ENCODE data around the gene PLA2G6. TPM values are rescaled to one million over a fixed set of nuclear protein-coding genes. Genes with fewer than 3 reads are reported as not detected.

Gene PLA2G6
- total RNA-seq, 3 donors from 2014 or later, result 41.1 to 68.1 (median 59.3) TPM

GRCh38 chr22:38196791-38197419 is 15.3 kb upstream of the PLA2G6 start:
- intact Hi-C loops (cut with DNase I; ENCODE audit: low total_unique reads), result no loop called here
- Histone ChIP-seq H3K27ac (no peak overlapping the region), H3K4me1 (no peaks in the 10 kb centered on the region), H3K9me3 (no peaks in the 10 kb centered on the region), H3K4me3 (no peak overlapping the region), H3K27me3 (no peaks in the 10 kb centered on the region), H3K36me3 (no peaks in the 10 kb centered on the region)
- TF ChIP-seq POLR2AphosphoS5 (IDR thresholded peaks at IDR 0.05) (no peak), POLR2A (IDR thresholded peaks at IDR 0.05) (no peak), CTCF (IDR thresholded peaks at IDR 0.05) (no peak)
- no peak for DNase-seq (ENCODE audit: low spot score in 2 of 2)

- DNase-seq (ENCODE audit: low spot score in 2 of 2), result no peak
- no peak overlapping the region for H3K4me3 ChIP-seq
- H3K27me3 ChIP-seq, result no peaks in the 10 kb centered on the region
- no peak overlapping the region for H3K27ac ChIP-seq
- no peaks in the 10 kb centered on the region for H3K4me1 ChIP-seq
- H3K36me3 ChIP-seq, result no peaks in the 10 kb centered on the region
- no peak for TF ChIP-seq CTCF (IDR thresholded peaks at IDR 0.05)
- intact Hi-C loops (cut with DNase I; ENCODE audit: low total_unique reads), result no loop called here
- no peaks in the 10 kb centered on the region for H3K9me3 ChIP-seq
These were observed 11.9 kb upstream of the PLA2G6 start for GRCh38 chr22:38193580-38193979.

- Histone ChIP-seq H3K4me3 (no peak overlapping the region), H3K9me3 (no peaks in the 10 kb centered on the region), H3K27ac (no peak overlapping the region), H3K27me3 (no peaks in the 10 kb centered on the region), H3K4me1 (no peaks in the 10 kb centered on the region), H3K36me3 (no peaks in the 10 kb centered on the region)
- intact Hi-C loops (cut with DNase I; ENCODE audit: low total_unique reads), result no loop called here
- TF ChIP-seq CTCF (IDR thresholded peaks at IDR 0.05) (no peak), POLR2A (IDR thresholded peaks at IDR 0.05) (no peak), POLR2AphosphoS5 (IDR thresholded peaks at IDR 0.05) (no peak)
- no peak for DNase-seq (ENCODE audit: low spot score in 2 of 2)
These were observed 10.8 kb upstream of the PLA2G6 start for GRCh38 chr22:38192475-38192863.

GRCh38 chr22:38191731-38192474 is 10.3 kb upstream of the PLA2G6 start:
- Histone ChIP-seq H3K27ac (no peak overlapping the region), H3K4me1 (peaks cover 0 to 2% of the 10 kb centered on the region in 2 donors), H3K9me3 (no peaks in the 10 kb centered on the region), H3K27me3 (no peaks in the 10 kb centered on the region), H3K4me3 (no peak overlapping the region), H3K36me3 (no peaks in the 10 kb centered on the region)
- TF ChIP-seq CTCF (IDR thresholded peaks at IDR 0.05) (no peak), POLR2A (IDR thresholded peaks at IDR 0.05) (no peak), POLR2AphosphoS5 (IDR thresholded peaks at IDR 0.05) (no peak)
- intact Hi-C loops (cut with DNase I; ENCODE audit: low total_unique reads), result no loop called here
- DNase-seq (ENCODE audit: low spot score in 2 of 2), result no peak

- H3K36me3 ChIP-seq, result no peaks in the 10 kb centered on the region
- TF ChIP-seq POLR2AphosphoS5 (IDR thresholded peaks at IDR 0.05) (no peak), POLR2A (IDR thresholded peaks at IDR 0.05) (no peak), CTCF (IDR thresholded peaks at IDR 0.05) (no peak)
- no peak overlapping the region for H3K27ac ChIP-seq
- H3K4me1 ChIP-seq, result peaks cover 0 to 9% of the 10 kb centered on the region in 2 donors
- H3K4me3 ChIP-seq, result no peak overlapping the region
- H3K27me3 ChIP-seq, result no peaks in the 10 kb centered on the region
- H3K9me3 ChIP-seq, result no peaks in the 10 kb centered on the region
- intact Hi-C loops (cut with DNase I; ENCODE audit: low total_unique reads), result no loop called here
- no peak for DNase-seq (ENCODE audit: low spot score in 2 of 2)
These were observed 9.4 kb upstream of the PLA2G6 start for GRCh38 chr22:38191055-38191454.

Data from breast epithelium (tissue), 4 donors.